K562 (cell line): ENCODE data around the gene CSPG5. TPM values are rescaled to one million over a fixed set of nuclear protein-coding genes. Genes with fewer than 3 reads are reported as not detected.

ENCODE experiments used
- ARNT ChIP-seq, 2 experiments: fragments of 450-650 bp; IDR thresholded peaks; 2 replicates each; pipeline ENCODE4 v1.6.1; 2016; ENCODE audit warnings: mild to moderate bottlenecking in 1 of 2
- MIER1 ChIP-seq: fragments of 450-650 bp; IDR thresholded peaks from 2 replicates; pipeline ENCODE4 v1.6.1; 2016; ENCODE audit warnings: antibody characterized with exemption, mild to moderate bottlenecking, low read depth
- SREBF2 ChIP-seq: sonication (generic); formaldehyde crosslinking; IDR thresholded peaks from 2 replicates; pipeline ENCODE4 v1.4.0; 2020; ENCODE audit warnings: mild to moderate bottlenecking, missing genetic modification reagents
- STAT5A ChIP-seq: IDR thresholded peaks from 2 replicates; pipeline ENCODE4 v1.6.1; 2012; ENCODE audit warnings: low read length, inconsistent platforms, borderline replicate concordance
- polyA plus RNA-seq, 8 experiments: library from polyadenylated mRNA; depleted of rRNA in 4 of 8; stranded (reverse) in 5 of 8; unstranded in 3 of 8; fragments of >200 nt; fragmentation: Nextera tagmentation in 2 of 8; fragmentation: Illumina TruSeq in 1 of 8; extraction: Ambion mirVana in 2 of 8; extraction: Trizol in 1 of 8; gene quantifications; 2 replicates each; pipeline versions ENCODE4 v1.2.1 to v1.2.3, GENCODE V29; 2011 to 2014; ENCODE audit warnings: inconsistent platforms in 1 of 8, missing spikeins in 1 of 8
- total RNA-seq, 7 experiments: library from RNA; depleted of rRNA in 6 of 7; stranded (reverse); fragments of >200 nt in 6 of 7; fragmentation: Illumina TruSeq in 2 of 7; extraction: Trizol in 2 of 7; gene quantifications; 2 replicates each; pipeline versions ENCODE4 v1.2.1 to v1.2.3, GENCODE V29; 2011 to 2021; ENCODE audit warnings: low replicate concordance in 1 of 7
- TF ChIP-seq, protein P1 (sequence below): fragments of 450-650 bp; IDR thresholded peaks from 2 replicates; pipeline ENCODE4 v1.6.1; 2016; ENCODE audit warnings: low read depth
- TF ChIP-seq, protein P2 (sequence below): fragments of 250-450 bp; sonication (Bioruptor Pico); IDR thresholded peaks from 2 replicates; pipeline ENCODE4 v1.4.0; 2020; ENCODE audit warnings: mild to moderate bottlenecking, moderate library complexity

The CSPG5 gene
- total and polyA plus RNA-seq, 9 of the 15 experiments (the other 6 are each of a cell fraction or from before 2014, with no cell fraction given): 0.06 to 3.3 (median 2.4) TPM

DNA sequence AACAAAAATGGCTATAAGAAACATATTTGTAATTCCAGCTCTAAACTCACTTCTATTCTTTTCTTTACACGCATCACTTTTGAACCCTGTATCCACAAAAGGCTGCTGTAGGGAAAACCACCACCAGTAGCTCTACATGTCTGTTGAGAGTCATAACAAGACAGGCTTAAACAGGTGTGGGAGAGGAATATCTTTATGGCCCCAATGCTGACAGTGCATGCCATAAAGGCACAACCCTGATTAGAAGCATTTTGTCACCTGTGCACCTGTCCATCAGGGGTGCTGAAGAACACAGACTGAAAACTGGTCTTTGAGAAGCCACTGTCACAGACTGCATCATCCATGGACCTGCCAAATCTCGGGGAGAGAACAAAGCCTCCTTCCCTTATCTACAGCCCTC is 11.6 kb upstream of the CSPG5 start (continued):
- TF ChIP-seq, protein P1, sequence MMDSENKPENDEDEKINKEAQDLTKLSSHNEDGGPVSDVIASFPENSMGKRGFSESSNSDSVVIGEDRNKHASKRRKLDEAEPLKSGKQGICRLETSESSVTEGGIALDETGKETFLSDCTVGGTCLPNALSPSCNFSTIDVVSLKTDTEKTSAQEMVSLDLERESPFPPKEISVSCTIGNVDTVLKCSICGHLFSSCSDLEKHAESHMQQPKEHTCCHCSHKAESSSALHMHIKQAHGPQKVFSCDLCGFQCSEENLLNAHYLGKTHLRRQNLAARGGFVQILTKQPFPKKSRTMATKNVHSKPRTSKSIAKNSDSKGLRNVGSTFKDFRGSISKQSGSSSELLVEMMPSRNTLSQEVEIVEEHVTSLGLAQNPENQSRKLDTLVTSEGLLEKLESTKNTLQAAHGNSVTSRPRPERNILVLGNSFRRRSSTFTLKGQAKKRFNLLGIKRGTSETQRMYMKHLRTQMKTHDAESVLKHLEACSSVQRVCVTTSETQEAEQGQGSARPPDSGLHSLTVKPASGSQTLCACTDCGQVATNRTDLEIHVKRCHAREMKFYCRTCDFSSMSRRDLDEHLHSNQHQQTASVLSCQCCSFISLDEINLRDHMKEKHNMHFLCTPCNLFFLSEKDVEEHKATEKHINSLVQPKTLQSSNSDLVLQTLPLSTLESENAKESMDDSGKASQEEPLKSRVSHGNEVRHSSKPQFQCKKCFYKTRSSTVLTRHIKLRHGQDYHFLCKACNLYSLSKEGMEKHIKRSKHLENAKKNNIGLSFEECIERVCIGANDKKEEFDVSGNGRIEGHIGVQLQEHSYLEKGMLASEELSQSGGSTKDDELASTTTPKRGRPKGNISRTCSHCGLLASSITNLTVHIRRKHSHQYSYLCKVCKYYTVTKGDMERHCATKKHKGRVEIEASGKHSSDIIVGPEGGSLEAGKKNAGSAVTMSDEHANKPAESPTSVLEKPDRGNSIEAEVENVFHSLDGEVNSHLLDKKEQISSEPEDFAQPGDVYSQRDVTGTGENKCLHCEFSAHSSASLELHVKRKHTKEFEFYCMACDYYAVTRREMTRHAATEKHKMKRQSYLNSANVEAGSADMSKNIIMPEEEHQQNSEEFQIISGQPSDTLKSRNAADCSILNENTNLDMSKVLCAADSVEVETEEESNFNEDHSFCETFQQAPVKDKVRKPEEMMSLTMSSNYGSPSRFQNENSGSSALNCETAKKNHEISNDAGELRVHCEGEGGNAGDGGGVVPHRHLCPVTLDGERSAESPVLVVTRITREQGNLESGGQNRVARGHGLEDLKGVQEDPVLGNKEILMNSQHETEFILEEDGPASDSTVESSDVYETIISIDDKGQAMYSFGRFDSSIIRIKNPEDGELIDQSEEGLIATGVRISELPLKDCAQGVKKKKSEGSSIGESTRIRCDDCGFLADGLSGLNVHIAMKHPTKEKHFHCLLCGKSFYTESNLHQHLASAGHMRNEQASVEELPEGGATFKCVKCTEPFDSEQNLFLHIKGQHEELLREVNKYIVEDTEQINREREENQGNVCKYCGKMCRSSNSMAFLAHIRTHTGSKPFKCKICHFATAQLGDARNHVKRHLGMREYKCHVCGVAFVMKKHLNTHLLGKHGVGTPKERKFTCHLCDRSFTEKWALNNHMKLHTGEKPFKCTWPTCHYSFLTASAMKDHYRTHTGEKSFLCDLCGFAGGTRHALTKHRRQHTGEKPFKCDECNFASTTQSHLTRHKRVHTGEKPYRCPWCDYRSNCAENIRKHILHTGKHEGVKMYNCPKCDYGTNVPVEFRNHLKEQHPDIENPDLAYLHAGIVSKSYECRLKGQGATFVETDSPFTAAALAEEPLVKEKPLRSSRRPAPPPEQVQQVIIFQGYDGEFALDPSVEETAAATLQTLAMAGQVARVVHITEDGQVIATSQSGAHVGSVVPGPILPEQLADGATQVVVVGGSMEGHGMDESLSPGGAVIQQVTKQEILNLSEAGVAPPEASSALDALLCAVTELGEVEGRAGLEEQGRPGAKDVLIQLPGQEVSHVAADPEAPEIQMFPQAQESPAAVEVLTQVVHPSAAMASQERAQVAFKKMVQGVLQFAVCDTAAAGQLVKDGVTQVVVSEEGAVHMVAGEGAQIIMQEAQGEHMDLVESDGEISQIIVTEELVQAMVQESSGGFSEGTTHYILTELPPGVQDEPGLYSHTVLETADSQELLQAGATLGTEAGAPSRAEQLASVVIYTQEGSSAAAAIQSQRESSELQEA: no peak
- TF ChIP-seq, protein P2, sequence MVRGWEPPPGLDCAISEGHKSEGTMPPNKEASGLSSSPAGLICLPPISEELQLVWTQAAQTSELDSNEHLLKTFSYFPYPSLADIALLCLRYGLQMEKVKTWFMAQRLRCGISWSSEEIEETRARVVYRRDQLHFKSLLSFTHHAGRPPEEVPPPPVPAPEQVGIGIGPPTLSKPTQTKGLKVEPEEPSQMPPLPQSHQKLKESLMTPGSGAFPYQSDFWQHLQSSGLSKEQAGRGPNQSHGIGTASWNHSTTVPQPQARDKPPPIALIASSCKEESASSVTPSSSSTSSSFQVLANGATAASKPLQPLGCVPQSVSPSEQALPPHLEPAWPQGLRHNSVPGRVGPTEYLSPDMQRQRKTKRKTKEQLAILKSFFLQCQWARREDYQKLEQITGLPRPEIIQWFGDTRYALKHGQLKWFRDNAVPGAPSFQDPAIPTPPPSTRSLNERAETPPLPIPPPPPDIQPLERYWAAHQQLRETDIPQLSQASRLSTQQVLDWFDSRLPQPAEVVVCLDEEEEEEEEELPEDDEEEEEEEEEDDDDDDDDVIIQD (CRISPR knock-in tag): no peak
- TF ChIP-seq ARNT (IDR thresholded peaks at IDR 0.05) (no peak), STAT5A (no peak), SREBF2 (no peak), MIER1 (no peak)
